Activated CD8-positive, alpha-beta T cell treated with anti-CD3 and anti-CD28 coated beads for 36 hours (primary cell): ENCODE results near the gene SAPCD1. TPM values are rescaled to one million over a fixed set of nuclear protein-coding genes. Genes with fewer than 3 reads are reported as not detected.

ENCODE experiments used
- ATAC-seq: fragments of 200-7000 bp; cut with Tn5 transposase; one replicate; pipeline ENCODE4 v1.10.0; 2021; ENCODE audit warnings: mild to moderate bottlenecking, moderate library complexity
- CTCF ChIA-PET: fragments of 350-600 bp; sonication (Branson Sonifier 250); formaldehyde crosslinking; loops from one replicate; lab custom pipeline; 2021; ENCODE audit warnings: antibody characterized with exemption; lab: Charles Lee
- POLR2A ChIA-PET: fragments of 350-600 bp; sonication (Branson Sonifier 250); formaldehyde crosslinking; loops from one replicate; lab custom pipeline; 2021; ENCODE audit warnings: antibody characterized with exemption; lab: Charles Lee
- DNase-seq: peaks from one replicate; pipeline ENCODE4 v3.0.0-alpha.2; 2020
- H3K27ac Mint-ChIP-seq: one replicate; pipeline ENCODE4 v1.8.0; 2021; ENCODE audit warnings: mild to moderate bottlenecking, mixed read lengths
- H3K27me3 Mint-ChIP-seq: one replicate; pipeline ENCODE4 v1.8.0; 2021; ENCODE audit warnings: mixed read lengths
- H3K36me3 Mint-ChIP-seq: one replicate; pipeline ENCODE4 v1.8.0; 2021; ENCODE audit warnings: low read depth, mixed read lengths
- H3K4me1 Mint-ChIP-seq: one replicate; pipeline ENCODE4 v1.8.0; 2021; ENCODE audit warnings: low read depth, mixed read lengths
- H3K4me3 Mint-ChIP-seq: one replicate; pipeline ENCODE4 v1.8.0; 2021; ENCODE audit warnings: mild to moderate bottlenecking, moderate library complexity, mixed read lengths
- H3K9me3 Mint-ChIP-seq: one replicate; pipeline ENCODE4 v1.8.0; 2021; ENCODE audit warnings: mixed read lengths
- CTCF ChIP-seq: fragments of 200-600 bp; IDR thresholded peaks from one replicate; pipeline ENCODE4 v1.8.0; 2022; ENCODE audit warnings: antibody characterized with exemption, mild to moderate bottlenecking
- intact Hi-C: fragments of 100-400 bp; cut with micrococcal nuclease; formaldehyde crosslinking; loops from one replicate; pipeline ENCODE4 v1.10.0; 2022
- total RNA-seq, 2 experiments: library from RNA; stranded (reverse); gene quantifications; one replicate each; pipeline ENCODE4 v1.2.3, GENCODE V29; 2021

Gene SAPCD1
- total RNA-seq, 2 experiments from 2014 or later = 13.6 to 18.7 TPM

- Mint-ChIP-seq H3K27ac (no peak within 1 kb of the TSS), H3K36me3 (no peaks in the 10 kb centered on the region), H3K4me3 (no peak within 1 kb of the TSS), H3K4me1 (peaks cover 18% of the 10 kb centered on the region), H3K9me3 (no peaks in the 10 kb centered on the region), H3K27me3 (no peaks in the 10 kb centered on the region)
- no peak for ATAC-seq
- intact Hi-C loops = no loop called here
- DNase-seq = no peak
- ChIA-PET CTCF (no interaction called here), POLR2A (interaction anchor here (1.9 to 2.1 kb wide), 2 partner anchors 44 to 58 kb away, joined by 5 to 6 read pairs; partner anchors contain the start of gene GPANK1)
- TF ChIP-seq CTCF = no peak
Observed at GRCh38 chr6:31721351-31722020, 41.0 kb upstream of the SAPCD1 start, which contains the start of gene LY6G6C. TSS of gene LY6G6C (minus strand) at chr6:31721746. CDS start at chr6:31721679, 67 bp downstream.

GRCh38 chr6:31722173-31722572 lies 40.3 kb upstream of the SAPCD1 start:
- ChIA-PET POLR2A (interaction anchor here (1.9 to 2.1 kb wide), 2 partner anchors 44 to 58 kb away, joined by 5 to 6 read pairs; partner anchors contain the start of gene GPANK1), CTCF (interaction anchor here (1.2 kb wide), 1 partner anchor 34 kb away, joined by 3 read pairs; no protein-coding TSS in a partner anchor)
- intact Hi-C loops = no loop called here
- no peak for ATAC-seq
- Mint-ChIP-seq H3K36me3 (no peaks in the 10 kb centered on the region), H3K4me1 (peaks cover 25% of the 10 kb centered on the region), H3K4me3 (no peak overlapping the region), H3K27ac (no peak overlapping the region), H3K27me3 (no peaks in the 10 kb centered on the region), H3K9me3 (no peaks in the 10 kb centered on the region)
- no peak for DNase-seq
- TF ChIP-seq CTCF = no peak

GRCh38 chr6:31723245-31723979 lies 39.0 kb upstream of the SAPCD1 start, which contains the start of gene MPIG6B:
TSS of gene MPIG6B (plus strand) at chr6:31723373. CDS start at chr6:31723384, 11 bp downstream.
- Mint-ChIP-seq H3K4me3 (no peak within 1 kb of the TSS), H3K36me3 (peaks cover 1% of the 10 kb centered on the region), H3K4me1 (peaks cover 36% of the 10 kb centered on the region), H3K27ac (no peak within 1 kb of the TSS), H3K9me3 (no peaks in the 10 kb centered on the region), H3K27me3 (no peaks in the 10 kb centered on the region)
- ChIA-PET POLR2A (interaction anchor here (0.8 to 2.1 kb wide), 6 partner anchors 9 to 83 kb away, joined by 3 to 5 read pairs (median 4); partner anchors contain the start of genes LSM2 and LY6G6D), CTCF (interaction anchor here (1.0 to 1.7 kb wide), 3 partner anchors 12 to 84 kb away, joined by 3 to 5 read pairs (median 3); partner anchors contain the start of gene LSM2)
- DNase-seq (no peak), ATAC-seq (no peak)
- no peak for TF ChIP-seq CTCF
- intact Hi-C loops = no loop called here

GRCh38 chr6:31723980-31724691 lies 38.3 kb upstream of the SAPCD1 start:
- DNase-seq = no peak
- Mint-ChIP-seq H3K9me3 (no peaks in the 10 kb centered on the region), H3K27ac (no peak overlapping the region), H3K4me1 (peaks cover 41% of the 10 kb centered on the region), H3K4me3 (no peak overlapping the region), H3K36me3 (peaks cover 1% of the 10 kb centered on the region), H3K27me3 (no peaks in the 10 kb centered on the region)
- no peak for ATAC-seq
- intact Hi-C loops = no loop called here
- POLR2A ChIA-PET = interaction anchor here (0.7 to 1.3 kb wide), 3 partner anchors 9 to 183 kb away, joined by 3 to 4 read pairs (median 4); partner anchors contain the start of gene LY6G6D
- TF ChIP-seq CTCF = no peak
- CTCF ChIA-PET = interaction anchor here (1.0 to 1.7 kb wide), 4 partner anchors 11 to 83 kb away, joined by 3 to 5 read pairs (median 3); partner anchors contain the start of gene LSM2
